ENCODE data around the gene TMEM258.
A peak's percentile ranks its signal among the peaks of the same experiment; 100 is the strongest.

Gene TMEM258

DNA sequence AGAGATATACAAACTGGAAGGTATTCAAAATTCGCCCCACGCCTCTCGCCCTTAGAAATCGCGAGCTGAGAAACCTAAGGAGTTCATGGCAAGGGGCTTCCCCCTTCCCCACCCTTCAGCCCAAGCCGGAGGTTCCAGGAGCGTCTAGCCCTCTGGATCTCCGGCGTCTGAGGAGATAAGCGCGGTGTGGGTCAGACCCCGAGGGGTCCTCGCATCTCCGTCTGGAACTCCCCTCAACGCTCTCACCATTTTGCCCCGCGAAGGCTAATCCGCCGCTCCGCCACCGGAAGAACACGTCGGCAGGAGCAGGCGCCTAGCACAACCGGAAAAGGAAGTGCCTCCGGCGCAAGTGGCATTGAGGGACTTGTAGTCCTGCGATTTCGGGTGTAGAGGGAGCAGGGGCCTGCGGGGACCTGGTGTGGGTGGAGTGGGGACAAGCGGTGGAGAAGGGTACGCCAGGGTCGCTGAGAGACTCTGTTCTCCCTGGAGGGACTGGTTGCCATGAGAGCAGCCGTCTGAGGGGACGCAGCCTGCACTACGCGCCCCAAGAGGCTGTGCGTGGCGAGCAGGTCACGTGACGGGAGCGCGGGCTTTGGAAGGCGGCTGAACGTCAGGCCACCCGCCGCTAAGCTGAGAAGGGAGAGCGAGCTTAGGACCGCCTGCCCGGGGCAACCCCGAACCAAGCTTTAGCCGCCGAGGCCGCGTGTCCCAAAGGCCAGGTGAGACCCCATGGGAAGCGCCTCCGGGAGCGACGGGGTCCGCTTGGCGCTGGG, at the start of gene TMEM258, which contains the start of gene FEN1:
TSS of gene TMEM258 (minus strand) at position 290 of the 773 bp plus-strand sequence. CDS start at position 249, 41 bp downstream.
TSS of gene FEN1 (plus strand) at position 602 of the 773 bp plus-strand sequence. CDS start 2,451 bp downstream, outside the sequence.
- DNase-seq, result peak; percentile 87

DNA sequence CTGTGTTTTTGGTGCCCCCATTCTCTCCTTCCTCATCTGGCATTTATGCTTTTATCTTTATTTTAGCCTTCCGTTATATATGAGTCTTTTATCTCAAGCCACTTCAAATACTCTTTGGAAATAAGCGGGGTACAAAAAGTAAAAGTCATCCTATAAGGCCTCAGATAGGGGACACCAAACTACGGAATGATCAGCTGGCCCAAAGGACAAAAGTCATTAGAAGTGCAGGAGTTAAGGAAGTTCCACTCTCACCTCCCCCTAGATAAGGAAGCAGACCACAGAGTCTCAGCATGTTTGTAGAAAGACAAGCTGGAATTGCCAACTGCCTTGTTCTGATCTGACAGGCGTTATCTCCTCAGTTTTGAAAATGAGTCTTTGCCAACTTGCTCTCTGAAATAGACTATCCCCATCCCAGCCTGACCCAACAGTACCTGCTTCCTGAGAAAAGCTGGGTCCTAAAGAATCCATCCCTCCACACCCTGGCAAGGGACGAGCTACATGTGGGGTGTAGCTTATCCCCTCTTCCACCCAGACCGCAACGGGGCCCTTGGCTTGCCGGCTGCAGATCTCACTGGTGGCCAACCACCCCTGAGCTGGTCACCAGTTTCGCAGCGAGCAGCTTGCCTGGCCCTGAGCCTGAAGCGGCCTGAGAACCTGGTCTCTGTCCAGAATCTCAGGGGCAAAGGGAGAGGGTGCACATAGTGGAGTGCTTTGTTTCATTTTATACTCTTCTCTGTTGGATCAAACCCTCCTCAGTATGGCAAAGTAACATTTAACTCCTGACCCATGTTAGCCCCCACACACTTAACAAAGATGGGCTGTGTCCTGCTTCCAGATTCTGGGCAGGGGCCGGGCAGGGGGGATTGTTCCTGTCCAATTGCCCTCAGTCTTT, 49.5 kb upstream of the TMEM258 start:
- no peak for DNase-seq

DNA sequence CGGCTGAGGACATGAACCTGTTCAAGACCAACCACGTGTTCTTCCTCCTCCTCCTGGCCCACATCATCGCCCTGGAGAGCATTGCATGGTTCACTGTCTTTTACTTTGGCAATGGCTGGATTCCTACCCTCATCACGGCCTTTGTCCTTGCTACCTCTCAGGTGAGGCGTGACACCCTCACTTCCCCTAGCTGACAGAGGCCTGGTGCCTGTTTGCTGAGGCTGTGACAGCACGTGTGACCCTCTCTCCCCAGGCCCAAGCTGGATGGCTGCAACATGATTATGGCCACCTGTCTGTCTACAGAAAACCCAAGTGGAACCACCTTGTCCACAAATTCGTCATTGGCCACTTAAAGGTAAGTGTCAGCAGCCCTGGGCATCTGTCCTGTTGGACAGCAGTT, 48.0 kb upstream of the TMEM258 start:
- DNase-seq, result no peak

DNA sequence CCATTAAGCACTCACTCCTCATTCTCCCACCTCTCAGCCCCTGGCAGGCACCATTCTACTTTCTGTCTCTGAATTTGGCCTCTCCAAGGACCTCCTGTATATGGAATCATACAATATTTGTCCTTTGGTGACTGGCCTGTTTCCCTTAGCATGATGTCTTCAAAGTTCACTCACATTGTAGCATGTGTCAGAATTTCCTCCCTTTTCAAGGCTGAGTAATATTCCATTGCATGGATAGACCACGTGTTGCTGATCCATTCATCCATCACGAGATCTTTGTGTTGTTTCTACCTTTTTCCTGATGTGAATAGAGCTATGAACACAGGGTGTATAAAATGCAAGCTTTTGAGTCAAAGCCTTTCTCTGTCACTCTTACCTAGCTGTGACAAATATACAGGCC, 47.3 kb upstream of the TMEM258 start:
- DNase-seq, result no peak

DNA sequence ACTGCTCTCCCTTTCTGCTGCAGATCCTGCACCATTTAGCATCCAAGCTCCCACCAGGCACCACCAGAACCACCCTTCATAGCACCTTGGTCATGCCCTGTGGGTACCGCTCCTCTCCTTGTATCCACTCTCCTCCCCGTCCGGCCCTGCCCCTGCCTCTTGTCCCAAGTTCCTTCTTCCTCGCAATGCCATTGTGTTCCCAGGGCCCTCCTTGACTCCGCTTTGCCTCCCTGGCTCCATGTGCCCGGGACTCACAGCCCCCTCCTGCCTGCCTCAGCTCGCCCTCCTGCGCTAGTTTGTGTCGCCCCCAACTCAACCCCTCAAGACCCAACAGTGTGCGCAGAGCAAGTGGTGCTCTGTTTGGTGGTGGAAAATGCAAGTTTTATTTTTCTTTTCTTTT, 46.5 kb upstream of the TMEM258 start:
- DNase-seq, result no peak

DNA sequence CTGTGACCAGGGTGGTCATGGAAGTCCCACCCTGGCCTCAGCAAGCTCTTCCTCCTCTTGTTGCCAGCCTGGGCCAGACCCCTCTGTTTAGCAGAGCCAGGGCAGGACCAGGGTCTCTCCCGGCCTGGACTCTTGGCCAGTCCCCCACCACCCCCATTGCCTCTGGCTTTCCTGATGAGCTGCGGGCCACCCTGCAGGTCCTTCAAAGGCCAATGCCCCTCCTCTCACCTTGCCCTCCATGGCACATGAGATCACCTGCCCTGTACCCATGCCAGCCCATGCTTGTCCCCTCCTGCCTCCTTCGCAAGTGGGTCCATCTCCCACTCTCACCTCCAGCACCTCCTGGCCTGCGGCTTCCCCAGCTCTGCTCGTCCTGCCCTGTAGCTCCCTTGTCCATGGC, 46.1 kb upstream of the TMEM258 start:
- no peak for DNase-seq

- DNase-seq, result no peak
These were observed 45.1 kb upstream of the TMEM258 start for GRCh38 chr11:61837411-61838005.

DNA sequence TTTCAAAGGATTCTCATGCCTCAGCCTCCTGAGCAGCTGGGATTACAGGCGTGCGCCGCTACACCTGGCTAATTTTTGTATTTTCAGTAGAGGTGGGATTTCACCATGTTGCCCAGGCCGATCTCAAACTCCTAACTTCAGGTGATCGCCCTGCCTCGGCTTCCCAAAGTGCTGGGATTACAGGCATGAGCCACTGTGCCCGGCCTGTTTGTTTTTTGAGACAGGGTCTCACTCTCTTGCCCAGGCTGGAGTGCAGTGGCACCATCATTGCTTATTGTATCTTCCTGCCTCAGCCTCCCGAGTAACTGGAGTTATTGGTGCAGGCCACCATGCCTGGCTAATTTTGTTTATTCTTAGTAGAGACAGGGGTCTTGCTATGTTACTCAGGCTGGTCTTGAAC, 43.8 kb upstream of the TMEM258 start:
- DNase-seq, result no peak

DNA sequence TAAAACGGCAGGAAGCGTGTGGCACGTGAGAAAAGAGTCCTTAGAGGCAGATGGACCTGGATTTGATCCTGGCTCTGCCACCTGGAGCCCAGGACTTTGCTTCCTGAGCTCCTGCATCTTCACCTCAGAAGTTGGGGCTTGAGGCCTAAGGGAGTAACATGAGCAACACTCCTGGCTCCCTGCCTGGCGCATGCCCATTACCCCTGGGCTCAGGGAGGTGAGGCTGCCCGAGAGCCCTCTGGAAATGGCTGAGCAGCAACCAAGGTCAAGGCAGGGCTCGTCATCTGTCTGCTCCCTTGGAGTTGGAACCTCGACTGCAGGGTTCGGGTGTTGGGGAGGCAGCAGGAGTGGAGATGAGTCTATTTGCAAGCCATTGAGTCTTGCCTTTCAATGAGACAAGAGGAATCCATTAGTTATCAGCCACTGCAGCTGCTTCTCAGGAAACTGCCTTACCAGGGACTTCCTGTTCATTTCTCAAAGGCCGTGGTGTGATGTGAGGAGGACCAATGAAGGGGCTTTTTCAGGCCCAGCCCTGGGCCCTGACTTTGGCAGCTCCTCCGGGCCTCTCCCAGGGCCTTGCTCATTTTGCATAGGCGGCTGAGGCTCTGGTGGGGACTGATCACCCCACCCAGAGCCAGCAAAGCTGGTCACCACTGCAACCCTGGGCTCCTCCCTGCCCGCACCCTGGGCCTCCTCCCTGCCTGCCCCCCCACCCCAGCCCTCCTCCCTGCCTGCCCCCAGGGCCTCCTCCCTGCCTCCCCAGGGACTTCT, 42.1 kb upstream of the TMEM258 start:
- peak; percentile 44 for DNase-seq

GRCh38 chr11:61833926-61834277, 41.5 kb upstream of the TMEM258 start:
- DNase-seq, result no peak

- DNase-seq, result no peak
These were observed 41.1 kb upstream of the TMEM258 start for GRCh38 chr11:61833471-61833870.

GRCh38 chr11:61832754-61833153, 40.4 kb upstream of the TMEM258 start:
- no peak for DNase-seq

GRCh38 chr11:61832207-61832606, 39.8 kb upstream of the TMEM258 start:
- DNase-seq, result no peak

GRCh38 chr11:61830237-61831105, 38.1 kb upstream of the TMEM258 start:
- no peak for DNase-seq

DNA sequence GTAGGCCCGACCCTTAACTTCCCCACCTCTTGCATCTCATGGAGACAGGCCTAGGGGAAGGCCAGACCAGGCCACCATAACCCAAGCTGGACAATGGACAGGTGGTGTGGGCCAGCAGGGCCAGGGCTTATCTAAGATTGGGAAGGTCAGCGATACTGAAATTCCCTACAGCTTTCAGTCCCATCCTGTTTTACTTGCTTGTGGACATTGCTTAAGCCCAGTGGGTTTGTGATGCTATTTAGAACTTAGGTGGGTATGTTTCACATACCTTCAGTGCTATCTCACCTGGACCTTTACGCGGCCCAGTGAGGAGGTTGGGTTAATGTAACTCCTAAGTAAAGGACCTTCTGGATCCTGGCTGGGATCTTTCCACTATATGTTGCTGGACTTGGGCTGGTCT, 37.4 kb upstream of the TMEM258 start:
- no peak for DNase-seq

DNA sequence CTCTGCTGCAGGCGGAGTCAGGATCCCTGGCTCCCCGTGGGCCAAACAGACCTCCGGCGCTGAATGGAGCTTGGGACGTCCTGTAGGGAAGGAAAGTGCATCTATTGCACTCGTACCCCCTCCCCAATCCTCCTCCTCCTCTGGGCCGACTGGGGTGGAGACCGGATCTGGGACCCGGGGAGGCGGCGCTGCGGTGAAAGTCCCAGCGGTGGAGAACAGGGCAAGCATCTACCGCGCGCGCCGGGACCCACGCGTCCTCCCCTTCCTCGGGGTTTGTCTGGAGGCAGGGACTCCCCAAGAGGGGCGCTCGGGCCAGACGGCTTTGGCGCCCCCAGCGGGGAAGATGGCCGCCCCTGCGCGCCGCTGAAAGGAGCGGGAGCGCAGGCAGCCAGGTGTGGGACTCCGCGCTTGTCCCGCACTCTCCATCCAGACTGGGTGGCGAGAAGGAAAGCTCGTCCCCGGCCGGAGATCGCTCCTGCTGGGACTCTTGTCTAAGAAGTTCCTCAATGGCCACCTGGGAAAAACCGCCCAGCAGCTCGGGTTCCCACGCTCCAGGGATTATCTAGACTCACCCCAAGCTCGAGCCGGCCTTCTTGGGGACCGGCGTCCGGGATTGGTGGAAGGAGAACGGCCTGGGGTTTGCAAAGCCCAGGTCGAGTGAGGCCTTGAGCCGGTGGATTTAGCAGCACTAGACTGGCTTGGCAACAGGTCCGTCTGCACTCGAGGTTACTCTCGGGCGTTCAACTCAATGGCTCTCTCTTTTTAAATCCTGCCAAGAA, 36.4 kb upstream of the TMEM258 start:
- peak; percentile 56 for DNase-seq

- DNase-seq, result no peak
These were observed 35.9 kb upstream of the TMEM258 start for GRCh38 chr11:61828379-61828628.

DNA sequence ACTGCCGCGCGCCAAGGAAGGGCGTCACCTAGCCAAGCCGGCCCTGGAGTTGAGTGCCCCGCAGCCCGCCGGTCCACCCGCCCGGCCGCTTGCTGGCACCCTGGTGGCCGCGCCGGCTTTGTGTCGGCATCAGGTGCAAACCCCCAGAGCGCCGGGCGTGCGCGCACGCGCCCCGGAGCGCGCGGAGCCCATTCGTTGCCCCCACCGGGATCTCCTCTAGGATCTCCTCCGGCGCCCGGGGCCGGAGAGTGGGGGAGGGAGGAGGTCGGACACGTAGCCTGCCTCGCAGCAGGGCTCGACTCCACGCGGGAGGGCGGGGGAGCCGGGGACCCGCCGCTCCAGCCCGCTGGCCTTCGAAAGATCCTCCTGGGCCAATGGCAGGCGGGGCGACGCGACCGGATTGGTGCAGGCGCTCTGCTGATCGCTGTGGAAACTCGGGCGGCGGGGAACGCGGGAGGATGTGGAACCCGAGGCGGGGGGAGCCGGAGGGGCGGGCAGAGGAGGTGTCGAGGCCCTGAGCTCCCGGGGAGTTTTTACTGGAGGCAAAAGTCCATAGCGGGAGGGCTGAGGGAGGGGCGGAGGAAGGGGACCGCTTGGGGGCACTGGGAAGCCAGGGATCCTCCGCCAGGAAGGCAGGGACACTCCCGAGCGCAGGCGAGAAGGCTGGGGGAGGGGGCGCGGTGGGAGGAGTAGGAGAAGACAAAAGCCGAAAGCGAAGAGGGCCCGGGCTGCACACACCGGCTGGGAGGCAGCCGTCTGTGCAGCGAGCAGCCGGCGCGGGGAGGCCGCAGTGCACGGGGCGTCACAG, 35.4 kb upstream of the TMEM258 start, which contains the start of gene FADS2:
TSS of gene FADS2 (plus strand) at position 730 of the 808 bp plus-strand sequence. CDS start 91 bp downstream, outside the sequence.
- DNase-seq, result peak; percentile 68

DNA sequence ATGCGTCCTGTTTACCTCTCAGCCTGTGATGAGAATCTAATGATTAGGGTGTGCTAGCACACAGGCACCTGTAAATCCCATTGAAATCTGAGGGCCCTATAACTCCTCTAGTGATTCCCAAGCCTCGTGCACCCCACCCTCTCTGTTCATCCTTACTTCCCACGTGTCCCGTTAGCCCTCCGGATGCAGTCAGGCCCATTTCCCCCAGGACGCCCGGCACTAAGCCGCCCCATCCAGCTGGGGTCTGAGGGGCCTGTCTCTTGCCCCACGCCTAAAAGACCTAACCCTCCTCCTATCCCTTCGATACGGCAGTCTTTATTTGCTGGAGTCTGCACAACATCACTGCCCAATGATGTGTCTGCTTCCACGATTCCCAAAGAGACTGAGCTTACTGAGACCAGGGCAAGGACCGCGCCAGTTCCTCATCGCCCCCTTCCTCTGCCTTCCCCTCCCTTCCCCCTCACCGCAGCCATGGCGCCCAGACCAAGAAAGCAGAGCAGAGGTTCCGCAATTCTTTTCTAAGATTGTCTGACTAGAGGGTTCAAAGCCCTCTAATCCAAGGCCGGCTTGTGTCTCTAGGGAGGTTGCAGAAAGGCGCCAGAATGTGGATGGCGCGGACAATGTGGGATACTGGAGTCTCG, 34.7 kb upstream of the TMEM258 start:
- DNase-seq, result no peak

GRCh38 chr11:61820174-61820573, 27.8 kb upstream of the TMEM258 start:
- no peak for DNase-seq
